ENCODE data around the gene GTF3A. TPM values are rescaled to one million over a fixed set of nuclear protein-coding genes. Genes with fewer than 3 reads are reported as not detected.

GTF3A gene
- total RNA-seq, 1 donor from 2014 or later: 113 TPM

DNA sequence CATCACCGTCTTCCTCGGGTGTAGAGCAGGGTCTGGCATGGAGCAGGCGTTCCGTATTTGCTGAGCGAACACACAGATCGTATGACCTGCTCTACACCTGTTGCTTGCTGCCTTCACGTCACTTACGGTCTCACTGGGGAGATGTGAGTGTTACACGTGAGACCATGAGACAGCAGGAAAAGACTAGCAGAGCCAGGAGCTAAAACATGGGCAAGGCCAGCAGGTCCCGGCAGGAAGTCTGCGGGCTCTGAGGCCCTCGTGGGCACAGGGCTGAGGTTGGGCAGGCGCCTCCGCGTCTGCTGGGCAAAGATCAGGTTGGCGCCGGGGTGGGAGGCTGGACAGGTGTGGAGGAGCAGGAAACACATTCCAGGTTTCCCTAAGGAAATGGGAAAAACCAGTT, 19.7 kb upstream of the GTF3A start:
- H3K27me3 Mint-ChIP-seq (ENCODE audit: low read depth): peaks cover 21% of the 10 kb centered on the region
- no peak overlapping the region for H3K4me3 Mint-ChIP-seq
- TF ChIP-seq, protein P1, sequence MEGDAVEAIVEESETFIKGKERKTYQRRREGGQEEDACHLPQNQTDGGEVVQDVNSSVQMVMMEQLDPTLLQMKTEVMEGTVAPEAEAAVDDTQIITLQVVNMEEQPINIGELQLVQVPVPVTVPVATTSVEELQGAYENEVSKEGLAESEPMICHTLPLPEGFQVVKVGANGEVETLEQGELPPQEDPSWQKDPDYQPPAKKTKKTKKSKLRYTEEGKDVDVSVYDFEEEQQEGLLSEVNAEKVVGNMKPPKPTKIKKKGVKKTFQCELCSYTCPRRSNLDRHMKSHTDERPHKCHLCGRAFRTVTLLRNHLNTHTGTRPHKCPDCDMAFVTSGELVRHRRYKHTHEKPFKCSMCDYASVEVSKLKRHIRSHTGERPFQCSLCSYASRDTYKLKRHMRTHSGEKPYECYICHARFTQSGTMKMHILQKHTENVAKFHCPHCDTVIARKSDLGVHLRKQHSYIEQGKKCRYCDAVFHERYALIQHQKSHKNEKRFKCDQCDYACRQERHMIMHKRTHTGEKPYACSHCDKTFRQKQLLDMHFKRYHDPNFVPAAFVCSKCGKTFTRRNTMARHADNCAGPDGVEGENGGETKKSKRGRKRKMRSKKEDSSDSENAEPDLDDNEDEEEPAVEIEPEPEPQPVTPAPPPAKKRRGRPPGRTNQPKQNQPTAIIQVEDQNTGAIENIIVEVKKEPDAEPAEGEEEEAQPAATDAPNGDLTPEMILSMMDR (conservative IDR thresholded peaks at IDR 0.05): no peak
- H3K4me1 Mint-ChIP-seq: peaks cover 5% of the 10 kb centered on the region
- no peak for DNase-seq (ENCODE audit: low read depth, low spot score)
- H3K27ac Mint-ChIP-seq (ENCODE audit: unreplicated experiment): no peak overlapping the region
- no peaks in the 10 kb centered on the region for H3K36me3 Mint-ChIP-seq (ENCODE audit: low read depth)
- H3K9me3 Mint-ChIP-seq: no peaks in the 10 kb centered on the region

DNA sequence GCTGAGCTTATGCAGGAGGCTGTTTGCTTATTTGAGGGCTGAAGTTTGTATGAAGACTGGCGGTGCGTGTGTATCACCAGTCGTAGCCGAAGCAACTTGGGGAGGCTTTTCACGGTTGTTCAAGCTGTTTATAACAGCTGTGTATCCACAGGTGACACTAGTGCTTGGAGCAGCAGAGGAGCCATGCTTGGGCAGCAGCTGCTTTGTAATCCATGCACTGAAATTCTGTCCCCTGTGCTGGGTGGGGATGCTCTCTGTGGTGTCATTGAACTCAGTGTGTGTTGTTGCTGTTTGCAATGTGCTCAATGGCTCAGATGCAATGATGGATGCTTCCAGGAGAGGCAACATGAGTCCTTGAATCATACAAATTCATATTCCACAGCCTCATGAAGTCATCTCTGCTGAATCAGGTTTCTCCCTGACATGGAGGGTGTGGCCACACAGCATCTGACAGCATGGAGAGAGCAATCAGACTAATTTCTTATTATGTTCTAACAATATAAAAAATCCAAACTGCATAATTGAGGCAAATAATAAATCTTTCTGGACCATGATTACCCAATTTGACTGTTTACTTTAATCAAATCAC, 18.8 kb upstream of the GTF3A start:
- peaks cover 3% of the 10 kb centered on the region for H3K9me3 Mint-ChIP-seq
- no peaks in the 10 kb centered on the region for H3K36me3 Mint-ChIP-seq (ENCODE audit: low read depth)
- TF ChIP-seq, protein P1 (conservative IDR thresholded peaks at IDR 0.05): no peak
- H3K4me3 Mint-ChIP-seq: no peak overlapping the region
- no peak overlapping the region for H3K27ac Mint-ChIP-seq (ENCODE audit: unreplicated experiment)
- DNase-seq (ENCODE audit: low read depth, low spot score): no peak
- peaks cover 25% of the 10 kb centered on the region for H3K27me3 Mint-ChIP-seq (ENCODE audit: low read depth)
- H3K4me1 Mint-ChIP-seq: peaks cover 5% of the 10 kb centered on the region

DNA sequence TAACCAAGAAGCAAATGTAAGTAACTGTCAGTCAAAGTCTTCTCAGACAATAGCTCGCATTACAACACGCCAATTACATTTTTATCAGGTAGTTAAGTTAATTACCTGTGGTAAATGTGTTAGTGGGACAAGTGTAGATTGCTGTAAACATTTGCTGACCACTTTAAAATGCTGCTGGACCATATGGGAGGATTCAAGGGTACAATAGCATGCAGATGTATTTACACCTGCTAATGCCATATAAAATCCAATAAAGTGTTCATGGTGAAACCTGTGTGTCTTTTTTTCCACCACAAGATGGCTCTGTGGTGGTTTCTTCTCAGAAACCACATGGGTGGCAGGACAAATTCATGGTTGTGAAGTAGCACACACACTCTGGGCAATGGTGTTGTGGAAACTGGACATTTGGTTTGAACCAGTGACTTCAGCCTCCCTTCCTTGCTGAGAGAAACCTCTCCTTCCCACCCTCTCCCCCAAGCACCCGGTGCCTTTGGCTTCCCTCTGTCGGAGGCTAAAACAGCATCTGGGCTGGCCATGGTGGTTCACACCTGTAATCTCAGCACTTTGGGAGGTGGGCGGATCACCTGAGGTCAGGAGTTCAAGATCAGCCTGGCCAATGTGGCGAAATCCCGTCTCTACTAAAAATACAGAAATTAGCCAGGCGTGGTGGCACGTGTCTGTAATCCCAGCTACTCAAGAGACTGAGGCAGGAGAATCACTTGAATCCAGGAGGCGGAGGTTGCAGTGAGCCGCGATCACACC, 18.1 kb upstream of the GTF3A start:
- Mint-ChIP-seq H3K4me3 (no peak overlapping the region), H3K27ac (ENCODE audit: unreplicated experiment) (no peak overlapping the region), H3K4me1 (peaks cover 5% of the 10 kb centered on the region), H3K9me3 (peaks cover 3% of the 10 kb centered on the region), H3K36me3 (ENCODE audit: low read depth) (no peaks in the 10 kb centered on the region), H3K27me3 (ENCODE audit: low read depth) (peaks cover 31% of the 10 kb centered on the region)
- TF ChIP-seq, protein P1 (conservative IDR thresholded peaks at IDR 0.05): peak; percentile 62
- no peak for DNase-seq (ENCODE audit: low read depth, low spot score)

DNA sequence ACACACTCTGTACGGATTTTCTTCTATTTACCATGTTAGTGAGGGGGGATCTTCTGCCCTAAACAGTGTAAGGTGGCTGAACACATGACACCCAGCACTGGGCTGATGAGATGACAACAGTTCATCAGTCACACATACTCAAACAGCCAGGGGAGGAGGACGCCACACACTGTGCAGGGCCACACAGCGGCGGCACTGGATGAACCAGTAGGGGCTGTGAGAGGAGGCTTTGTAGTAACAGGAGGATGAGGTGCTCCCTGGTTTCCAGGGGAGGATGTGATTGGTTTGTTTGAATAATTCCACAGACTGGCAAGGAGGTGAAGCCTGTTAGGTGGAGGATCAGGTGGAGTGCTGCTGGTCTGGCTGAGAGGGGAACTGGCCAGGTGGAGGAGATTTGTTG, 16.3 kb upstream of the GTF3A start:
- no peak overlapping the region for H3K27ac Mint-ChIP-seq (ENCODE audit: unreplicated experiment)
- no peak overlapping the region for H3K4me3 Mint-ChIP-seq
- H3K4me1 Mint-ChIP-seq: peaks cover 5% of the 10 kb centered on the region
- peaks cover 46% of the 10 kb centered on the region for H3K27me3 Mint-ChIP-seq (ENCODE audit: low read depth)
- TF ChIP-seq, protein P1 (conservative IDR thresholded peaks at IDR 0.05): no peak
- no peak for DNase-seq (ENCODE audit: low read depth, low spot score)
- no peaks in the 10 kb centered on the region for H3K36me3 Mint-ChIP-seq (ENCODE audit: low read depth)
- peaks cover 3% of the 10 kb centered on the region for H3K9me3 Mint-ChIP-seq

DNA sequence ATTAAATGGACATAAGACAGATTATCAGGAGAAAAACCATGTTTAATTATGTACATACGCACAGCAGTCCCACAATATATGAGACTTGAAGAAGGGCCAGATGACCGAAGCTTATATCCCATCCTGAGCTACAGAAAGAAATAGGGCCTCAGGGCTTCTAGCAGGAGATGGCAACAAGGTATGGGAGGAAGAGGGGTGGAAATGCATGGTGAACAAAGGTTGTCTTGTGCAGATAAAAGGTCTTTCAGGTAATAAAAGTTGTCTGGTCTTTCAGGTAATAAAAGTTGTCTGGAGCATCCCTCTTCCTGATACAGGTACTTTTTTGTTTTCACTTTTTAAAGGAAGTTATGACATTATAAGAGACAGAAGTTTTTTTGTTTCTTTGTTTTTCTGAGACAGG, 15.4 kb upstream of the GTF3A start:
- Mint-ChIP-seq H3K36me3 (ENCODE audit: low read depth) (no peaks in the 10 kb centered on the region), H3K4me3 (no peak overlapping the region), H3K27me3 (ENCODE audit: low read depth) (peaks cover 48% of the 10 kb centered on the region), H3K9me3 (peaks cover 3% of the 10 kb centered on the region), H3K4me1 (no peaks in the 10 kb centered on the region), H3K27ac (ENCODE audit: unreplicated experiment) (no peak overlapping the region)
- DNase-seq (ENCODE audit: low read depth, low spot score): no peak
- TF ChIP-seq, protein P1 (conservative IDR thresholded peaks at IDR 0.05): no peak

All from neural crest cell (in vitro differentiated cells).